ENCODE data around the gene KRT16. TPM values are rescaled to one million over a fixed set of nuclear protein-coding genes. Genes with fewer than 3 reads are reported as not detected.
A peak's percentile ranks its signal among the peaks of the same experiment; 100 is the strongest.
"Not testable (repeated sequence)": the region's sequence is repeated elsewhere in the genome, so short reads cannot be mapped to it uniquely, and the experiment has no call there.

The KRT16 gene
- total RNA-seq, 1 experiment from 2014 or later: 1.4 TPM

DNA sequence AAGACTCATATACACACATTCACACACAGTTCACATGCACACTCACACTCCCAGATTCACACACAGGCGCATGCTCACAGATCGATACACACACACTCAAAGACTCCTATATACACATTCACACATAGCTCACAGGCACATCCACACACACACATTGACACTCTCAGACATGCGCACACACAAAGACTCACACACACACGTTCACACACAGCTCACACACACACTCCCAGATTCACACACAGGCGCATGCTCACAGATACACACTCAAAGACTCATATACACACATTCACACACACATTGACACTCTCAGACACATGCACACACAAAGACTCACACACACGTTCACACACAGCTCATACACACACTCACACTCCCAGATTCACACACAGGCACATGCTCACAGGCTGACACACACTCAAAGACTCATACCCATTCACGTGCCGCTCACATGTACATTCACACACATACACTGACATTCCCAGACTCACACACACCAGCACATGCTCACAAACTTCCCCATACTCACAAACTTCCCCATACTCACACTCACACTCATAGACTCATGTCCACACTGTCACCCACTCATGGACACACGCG is 37.5 kb upstream of the KRT16 start:
- no peak for DNase-seq (ENCODE audit: low read depth)
- in situ Hi-C loops (cut with HindIII; ENCODE audit: low pct_unique_long_range_greater_than_20kb, low sequenced_read_pairs): no loop called here

GRCh38 chr17:41648411-41649195 is 36.0 kb upstream of the KRT16 start:
- peak; percentile 72 for DNase-seq (ENCODE audit: low read depth)
- in situ Hi-C loops (cut with HindIII; ENCODE audit: low pct_unique_long_range_greater_than_20kb, low sequenced_read_pairs): no loop called here

DNA sequence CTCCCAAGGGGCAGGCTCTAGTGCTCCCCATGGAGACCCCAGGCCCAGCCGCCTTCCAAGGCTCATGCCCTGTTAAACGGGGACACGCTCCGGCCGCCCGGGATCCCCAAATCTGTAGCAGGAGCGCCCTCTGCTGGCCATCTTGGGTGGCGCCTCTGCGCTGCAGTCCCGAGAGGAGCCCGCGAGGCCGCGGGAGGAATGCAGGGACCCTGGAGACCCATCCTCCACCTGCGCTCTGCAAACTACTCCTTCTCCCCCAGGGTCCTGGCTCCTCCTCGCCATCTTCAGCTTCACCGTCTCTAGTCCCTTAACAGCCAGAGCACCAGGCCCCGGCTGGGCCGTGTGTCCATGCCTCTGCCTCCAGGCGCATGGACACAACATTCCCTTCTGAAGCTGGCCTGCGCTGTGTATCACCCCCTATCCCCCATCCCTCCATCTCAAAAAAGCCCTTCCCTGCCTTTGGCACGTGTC is 35.4 kb upstream of the KRT16 start:
- in situ Hi-C loops (cut with HindIII; ENCODE audit: low pct_unique_long_range_greater_than_20kb, low sequenced_read_pairs): no loop called here
- peak; percentile 74 for DNase-seq (ENCODE audit: low read depth)

- in situ Hi-C loops (cut with HindIII; ENCODE audit: low pct_unique_long_range_greater_than_20kb, low sequenced_read_pairs): no loop called here
- no peak for DNase-seq (ENCODE audit: low read depth)
These were observed 34.7 kb upstream of the KRT16 start for GRCh38 chr17:41647038-41647813.

DNA sequence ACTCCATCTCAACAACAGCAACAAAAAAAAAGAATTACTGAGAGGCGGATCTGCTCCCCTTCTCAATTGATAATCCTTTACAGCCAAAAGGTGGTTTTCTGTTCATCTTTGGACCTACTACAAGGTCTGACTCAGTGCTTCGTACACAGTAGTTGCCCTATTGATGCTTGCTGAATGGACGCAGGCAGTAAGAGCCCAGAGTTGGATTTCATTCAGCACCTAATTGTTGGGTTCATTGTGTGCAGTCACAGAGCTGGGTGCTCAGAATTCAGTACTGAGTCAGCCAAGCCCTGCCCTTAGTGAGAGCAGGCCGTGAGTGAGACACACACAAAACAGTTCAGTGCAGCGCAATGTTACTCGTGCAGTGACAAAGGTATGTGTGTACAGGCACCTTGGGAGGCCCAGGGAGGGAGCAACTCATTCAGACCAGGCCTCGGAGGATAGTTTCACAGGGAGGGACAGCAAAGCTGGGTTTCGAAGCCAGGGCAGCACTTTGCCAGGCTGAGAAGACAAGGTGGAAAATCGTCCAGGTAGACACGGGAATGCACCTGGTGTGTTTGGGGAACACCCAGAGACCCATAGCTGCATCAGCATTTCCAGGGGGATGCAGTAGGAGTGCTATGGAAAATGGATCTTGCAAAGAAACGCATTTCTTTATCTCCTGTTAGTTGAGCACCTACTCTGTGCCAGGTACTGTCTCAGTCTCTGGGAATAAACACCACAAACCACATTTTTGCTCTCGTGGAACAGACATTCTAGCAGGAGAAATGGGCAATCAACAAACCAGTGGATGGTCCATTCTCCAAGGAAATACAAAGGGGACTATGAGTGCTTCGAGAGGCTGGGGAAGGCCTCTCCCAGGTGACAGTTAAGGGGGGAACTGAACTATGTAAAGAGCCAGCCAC is 29.9 kb upstream of the KRT16 start:
- no peak for DNase-seq (ENCODE audit: low read depth)
- in situ Hi-C loops (cut with HindIII; ENCODE audit: low pct_unique_long_range_greater_than_20kb, low sequenced_read_pairs): no loop called here

DNA sequence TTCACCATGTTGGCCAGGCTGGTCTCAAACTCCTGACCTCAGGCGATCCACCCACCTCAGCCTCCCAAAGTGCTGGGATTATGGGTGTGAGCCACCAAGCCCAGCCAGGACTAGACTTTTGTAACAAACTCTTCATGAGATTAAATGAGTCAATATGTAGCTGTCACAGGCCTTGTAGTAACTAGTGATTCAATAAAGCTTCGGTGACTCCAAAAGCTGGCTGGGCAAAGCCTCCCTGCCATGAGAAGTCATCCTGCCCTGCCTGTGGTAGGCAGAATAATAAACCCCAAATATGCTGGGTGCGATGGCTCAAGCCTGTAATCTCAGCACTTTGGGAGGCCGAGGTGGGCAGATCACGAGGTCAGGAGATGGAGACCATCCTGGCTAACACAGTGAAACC is 28.0 kb upstream of the KRT16 start:
- in situ Hi-C loops (cut with HindIII; ENCODE audit: low pct_unique_long_range_greater_than_20kb, low sequenced_read_pairs); DNase-seq (ENCODE audit: low read depth): not testable (repeated sequence)

DNA sequence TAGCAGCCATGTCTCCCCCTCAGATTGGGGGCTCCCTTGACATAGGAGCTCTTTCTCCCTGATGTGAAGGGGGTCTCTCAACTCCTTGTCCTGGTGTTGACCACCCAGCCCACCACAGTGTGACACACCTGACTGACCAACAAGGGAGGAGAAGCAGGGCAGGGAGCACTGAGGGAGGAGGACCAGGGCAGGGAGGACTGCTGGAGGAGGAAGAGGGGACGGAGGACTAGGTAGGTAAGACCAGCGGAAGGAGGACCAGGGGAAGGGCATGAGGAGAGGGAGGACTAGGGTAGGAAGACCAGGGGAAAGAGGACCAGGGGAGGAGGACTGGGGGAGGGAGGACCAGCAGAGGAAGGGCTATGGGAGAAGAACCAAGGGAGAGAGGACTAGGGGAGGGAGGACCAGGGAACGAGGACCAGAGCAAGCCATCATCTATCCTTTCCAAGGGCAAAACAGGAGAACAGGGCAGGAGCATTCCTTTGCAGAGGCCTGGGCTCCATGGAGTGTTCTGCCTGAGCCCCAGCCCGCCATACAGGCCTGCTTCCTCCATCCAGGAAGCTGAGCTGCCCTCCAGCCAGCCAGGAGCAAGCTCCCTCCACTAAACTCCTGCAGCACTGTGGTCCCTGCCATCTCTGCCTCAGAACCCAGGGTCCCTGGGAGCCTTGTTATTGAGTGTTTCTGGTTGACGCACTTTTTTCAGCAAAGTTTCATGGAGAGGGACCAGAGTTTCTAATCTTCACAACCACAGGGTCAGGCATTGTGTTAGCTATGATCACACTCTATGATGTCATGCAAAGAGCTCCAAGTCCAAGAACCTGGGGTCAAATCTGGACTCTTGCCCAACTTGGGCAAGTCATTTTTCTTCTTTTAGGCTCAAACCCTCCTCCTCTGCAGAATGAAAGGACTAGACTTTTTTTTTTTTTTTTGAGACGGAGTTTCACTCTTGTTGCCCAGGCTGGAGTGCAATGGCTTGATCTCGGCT is 27.2 kb upstream of the KRT16 start:
- DNase-seq (ENCODE audit: low read depth): no peak
- in situ Hi-C loops (cut with HindIII; ENCODE audit: low pct_unique_long_range_greater_than_20kb, low sequenced_read_pairs): no loop called here

DNA sequence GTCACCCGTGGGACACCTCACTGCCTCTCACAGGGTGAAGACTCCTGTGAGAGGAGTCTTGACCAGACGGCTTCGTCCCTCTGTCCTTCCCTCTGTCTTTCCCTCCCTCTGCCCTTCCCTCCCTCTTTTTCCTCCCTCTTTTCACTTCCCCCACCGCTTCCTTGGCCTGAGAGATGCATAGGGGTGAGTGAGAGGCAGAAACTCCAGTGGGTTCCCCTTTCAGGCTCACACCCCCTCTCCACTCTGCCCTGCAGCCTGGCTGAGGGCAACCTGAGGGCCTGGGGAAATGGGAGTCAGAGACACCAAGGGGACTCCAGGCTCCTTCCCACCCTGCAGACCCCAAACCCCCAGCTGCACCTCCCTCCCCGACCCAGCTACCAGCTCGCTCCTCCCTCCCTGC is 26.4 kb upstream of the KRT16 start:
- no peak for DNase-seq (ENCODE audit: low read depth)
- in situ Hi-C loops (cut with HindIII; ENCODE audit: low pct_unique_long_range_greater_than_20kb, low sequenced_read_pairs): no loop called here

DNA sequence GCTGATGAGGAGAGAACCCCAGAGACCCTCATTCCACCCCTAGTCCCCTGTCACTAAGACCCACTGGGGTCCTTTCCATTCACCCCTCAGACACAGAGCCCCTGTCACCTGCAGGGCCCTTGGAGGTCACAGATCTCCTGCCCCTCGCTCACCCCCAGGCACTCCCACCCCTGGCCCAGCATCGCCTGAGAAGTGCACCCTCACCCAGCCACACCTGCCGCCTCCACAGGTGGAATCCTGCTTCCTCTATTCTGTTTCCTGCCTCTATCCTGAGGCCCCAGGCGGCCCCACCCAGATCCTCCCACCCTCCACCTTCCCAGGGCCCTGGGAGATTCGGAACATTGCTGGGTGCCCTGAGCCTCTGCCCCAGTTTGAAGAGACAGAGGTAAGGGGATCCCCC is 25.6 kb upstream of the KRT16 start:
- in situ Hi-C loops (cut with HindIII; ENCODE audit: low pct_unique_long_range_greater_than_20kb, low sequenced_read_pairs): no loop called here
- no peak for DNase-seq (ENCODE audit: low read depth)

DNA sequence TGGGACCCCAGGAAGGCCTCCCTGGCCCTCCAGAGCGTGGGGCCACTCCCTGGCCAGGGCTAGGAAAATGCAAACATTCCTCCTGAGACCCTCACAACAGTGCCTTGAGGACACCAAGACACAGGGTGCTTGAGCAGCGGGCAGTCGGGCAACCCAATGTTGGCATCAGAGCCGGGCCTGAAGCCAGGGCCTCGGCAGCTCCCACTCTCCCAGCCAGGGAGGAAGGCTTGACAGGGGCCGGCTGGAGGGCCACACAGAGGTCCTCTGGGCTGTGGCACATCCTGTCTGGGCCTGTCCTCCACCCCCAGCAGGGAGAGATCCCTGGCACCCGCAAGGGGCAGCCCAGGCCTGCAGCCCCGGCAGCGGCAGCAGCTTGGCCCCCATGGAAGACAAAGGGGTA is 24.1 kb upstream of the KRT16 start:
- no peak for DNase-seq (ENCODE audit: low read depth)
- in situ Hi-C loops (cut with HindIII; ENCODE audit: low pct_unique_long_range_greater_than_20kb, low sequenced_read_pairs): no loop called here

DNA sequence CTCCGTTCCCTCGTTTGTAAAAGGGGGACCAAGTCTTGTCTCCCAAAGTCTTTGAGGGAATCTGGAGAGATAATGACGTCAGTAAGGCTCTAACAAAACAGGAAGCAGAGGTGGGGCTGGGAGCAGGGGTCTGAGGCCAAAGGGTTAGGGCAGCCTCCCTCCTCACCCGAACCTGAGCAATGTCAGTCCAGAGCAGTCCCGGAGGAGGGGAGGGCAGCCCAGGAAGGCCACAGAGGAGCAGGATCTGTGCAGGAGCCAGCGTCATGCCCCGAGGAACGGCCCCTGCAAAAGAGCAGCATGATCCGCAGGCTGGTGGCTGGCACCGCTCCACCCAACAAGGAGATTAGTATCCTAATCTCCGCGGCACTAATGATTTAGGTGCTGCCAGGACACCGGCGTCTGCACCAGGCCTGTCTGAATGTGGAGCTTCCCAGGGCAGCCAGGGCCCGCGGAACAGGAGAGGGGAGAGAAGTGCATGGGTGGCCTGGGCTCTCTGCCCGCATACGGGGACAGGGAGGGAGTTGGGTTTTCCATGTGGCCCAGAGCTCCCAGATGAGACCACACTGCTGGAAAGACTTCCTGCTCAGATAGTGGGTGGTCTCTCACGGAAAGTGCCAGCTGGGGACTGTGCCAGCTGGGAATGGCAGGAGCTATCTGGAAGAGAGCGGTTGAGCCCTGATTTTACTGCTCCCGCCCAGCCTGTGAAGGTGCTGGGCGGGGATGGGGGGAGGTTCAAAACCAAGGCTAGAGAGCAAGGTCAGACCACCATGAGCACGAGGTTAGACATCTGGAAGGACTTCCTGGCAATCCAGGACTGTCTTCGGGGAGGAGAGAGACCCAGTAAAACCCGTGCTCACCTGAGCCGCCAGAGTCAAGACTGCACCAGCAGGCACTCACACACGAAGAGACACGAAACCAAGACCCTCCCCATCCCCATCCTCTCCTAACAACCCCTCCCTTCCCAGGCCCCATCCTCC is 22.8 kb upstream of the KRT16 start:
- in situ Hi-C loops (cut with HindIII; ENCODE audit: low pct_unique_long_range_greater_than_20kb, low sequenced_read_pairs): no loop called here

GRCh38 chr17:41634639-41635038 is 22.1 kb upstream of the KRT16 start:
- in situ Hi-C loops (cut with HindIII; ENCODE audit: low pct_unique_long_range_greater_than_20kb, low sequenced_read_pairs): no loop called here
- DNase-seq (ENCODE audit: low read depth): no peak

More for the DNA sequence above, 22.8 kb upstream of the KRT16 start:
- DNase-seq (ENCODE audit: low read depth): no peak

DNA sequence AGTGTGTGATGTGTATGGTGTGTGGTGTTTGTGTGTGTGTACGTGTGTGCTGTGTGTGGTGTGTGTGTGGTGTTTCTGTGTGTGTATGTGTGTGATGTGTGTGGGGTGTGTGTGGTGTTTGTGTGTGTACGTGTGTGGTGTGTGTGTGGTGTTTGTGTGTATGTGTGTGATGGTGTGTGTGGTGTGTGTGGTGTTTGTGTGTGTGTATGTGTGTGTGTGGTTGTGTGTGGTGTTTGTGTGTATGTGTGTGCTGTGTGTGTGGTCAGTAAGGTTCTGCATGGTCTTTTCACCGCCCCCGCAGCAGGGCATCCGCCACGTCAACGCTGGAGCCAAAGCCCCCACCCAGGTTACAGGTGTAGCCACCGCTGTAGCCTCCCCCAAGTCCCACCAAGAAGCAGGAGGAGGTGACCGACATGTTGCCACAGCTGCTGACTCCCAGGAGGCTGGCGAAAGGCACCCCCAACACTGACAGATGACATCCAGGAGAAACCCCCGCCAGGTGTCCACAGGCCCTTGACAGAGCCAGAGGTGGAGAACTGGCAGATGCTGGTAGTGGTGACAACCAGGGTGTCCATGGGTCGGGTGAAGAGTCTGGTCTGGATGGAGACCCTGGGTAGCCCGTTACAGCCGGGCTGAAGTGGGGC is 21.1 kb upstream of the KRT16 start:
- in situ Hi-C loops (cut with HindIII; ENCODE audit: low pct_unique_long_range_greater_than_20kb, low sequenced_read_pairs): no loop called here
- DNase-seq (ENCODE audit: low read depth): peak; percentile 19

DNA sequence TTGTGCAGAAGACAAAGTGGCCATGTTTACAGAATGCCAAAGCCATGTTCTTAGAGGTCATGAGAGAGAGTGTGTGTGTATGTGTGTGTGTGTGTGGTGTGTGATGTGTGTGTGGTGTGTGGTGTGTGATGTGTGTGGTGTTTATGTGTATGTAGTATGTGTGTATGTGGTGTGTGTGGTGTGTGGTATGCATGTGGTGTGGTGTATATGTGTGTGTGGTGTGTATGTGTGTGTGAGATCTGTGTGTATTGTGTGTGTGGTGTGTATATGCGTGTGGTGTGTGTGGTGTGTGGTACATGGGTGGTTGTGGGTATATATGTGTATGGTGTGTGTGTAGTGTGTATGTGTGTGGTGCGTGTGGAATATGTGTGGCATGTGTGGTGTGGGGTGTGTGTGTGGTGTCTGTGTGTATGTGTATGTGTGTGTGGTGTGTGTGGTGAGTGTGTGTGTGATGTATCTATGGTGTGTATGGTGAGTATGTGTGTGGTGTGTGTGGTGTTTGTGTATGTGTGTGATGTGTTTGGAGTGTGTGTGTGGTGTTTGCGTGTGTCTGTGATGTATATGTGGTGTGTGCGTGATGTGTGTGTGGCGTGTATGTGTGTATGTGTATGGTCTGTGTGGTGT is 20.0 kb upstream of the KRT16 start:
- DNase-seq (ENCODE audit: low read depth): no peak
- in situ Hi-C loops (cut with HindIII; ENCODE audit: low pct_unique_long_range_greater_than_20kb, low sequenced_read_pairs): no loop called here

GRCh38 chr17:41631898-41632285 is 19.3 kb upstream of the KRT16 start:
- in situ Hi-C loops (cut with HindIII; ENCODE audit: low pct_unique_long_range_greater_than_20kb, low sequenced_read_pairs): no loop called here
- DNase-seq (ENCODE audit: low read depth): no peak
